Measurements from ENCODE around the gene TOR1AIP1. TPM values are rescaled to one million over a fixed set of nuclear protein-coding genes. Genes with fewer than 3 reads are reported as not detected.

The TOR1AIP1 gene
- total and polyA plus RNA-seq, 2 of the 4 experiments (the other 2 are of a cell fraction) = 20.7 to 64.5 TPM

GRCh38 chr1:179840107-179840506 lies 42.0 kb upstream of the TOR1AIP1 start:
- Histone ChIP-seq H3K4me1 (ENCODE audit: control insufficient read depth, insufficient read depth, low read length) (peaks cover 2% of the 10 kb centered on the region; the same call in 1 of the 2 replicates), H3K79me1 (ENCODE audit: low read depth in 1 of 2, low read length in 2 of 2) (peaks cover 11 to 20% of the 10 kb centered on the region in 2 experiments), H3K4ac (ENCODE audit: low read depth, low read length) (no peak overlapping the region), H3K9me1 (ENCODE audit: insufficient read depth, low read length) (no peaks in the 10 kb centered on the region; the same call in 1 of the 2 replicates), H3K36me3 (ENCODE audit: control insufficient read depth, insufficient read depth, low read length) (peaks cover 14% of the 10 kb centered on the region), H3K23ac (ENCODE audit: low read depth, low read length) (no peak overlapping the region), H3K14ac (replicated peaks; ENCODE audit: low read depth, low read length) (no peak overlapping the region), H4K5ac (ENCODE audit: low read depth, low read length) (no peak overlapping the region), H3K27ac (ENCODE audit: insufficient read depth, low read length) (no peak overlapping the region), H4K91ac (ENCODE audit: insufficient read depth, low read depth, low read length) (no peak overlapping the region), H4K20me1 (ENCODE audit: insufficient read depth, low read length) (0 out of 2 replicates have a peak, but pooled peaks cover 4% of the 10 kb centered on the region), H3K27me3 (ENCODE audit: control insufficient read depth, insufficient read depth, low read length) (no peaks in the 10 kb centered on the region), H3K9me3 (ENCODE audit: control insufficient read depth, insufficient read depth, low read length) (no peaks in the 10 kb centered on the region), H2AK9ac (replicated peaks; ENCODE audit: low read depth, low read length, poor library complexity) (no peak overlapping the region), H3K4me2 (ENCODE audit: low read depth, low read length) (no peak overlapping the region), H3K18ac (ENCODE audit: low read depth, low read length) (no peak overlapping the region), H2BK120ac (ENCODE audit: low read depth, low read length) (no peak overlapping the region), H3K4me3 (ENCODE audit: insufficient read depth, low read depth, low read length) (no peak overlapping the region), H3K9ac (ENCODE audit: low read depth, low read length) (no peak overlapping the region), H2BK5ac (ENCODE audit: low read depth, low read length, poor library complexity, severe bottlenecking) (no peak overlapping the region), H2BK20ac (ENCODE audit: low read depth, low read length) (no peak overlapping the region), H2AFZ (replicated peaks; ENCODE audit: low read length, poor library complexity) (no peak overlapping the region), H3K56ac (ENCODE audit: extremely low read depth, insufficient read depth, low read length) (no peak overlapping the region), H2AK5ac (ENCODE audit: low read depth, low read length) (no peak overlapping the region), H4K8ac (ENCODE audit: low read depth in 2 of 2, low read length in 2 of 2) (no peak overlapping the region), H2BK15ac (ENCODE audit: low read depth, low read length) (no peak overlapping the region)
- intact Hi-C loops (cut with micrococcal nuclease) (loop anchor here (5.0 kb wide), 1 partner anchor 82 kb away; no protein-coding TSS in a partner anchor), dilution Hi-C loops (cut with HindIII; ENCODE audit: low sequenced_read_pairs, unreplicated experiment) (no loop called here), in situ Hi-C loops (cut with MboI; ENCODE audit: low sequenced_read_pairs) (no loop called here)
- no CpG with 5 or more reads among the region's 3 CpGs for WGBS, 2 experiments (ENCODE audit: extremely low coverage in 2 of 2, insufficient read length in 1 of 2)
- BruUV-seq (replicated peaks) = no TSS peak
- TF ChIP-seq MAFK (IDR thresholded peaks at IDR 0.05; ENCODE audit: low read depth, low read length) (no peak), NFE2L2 (IDR thresholded peaks at IDR 0.05; ENCODE audit: low read depth, low read length) (no peak), FOS (IDR thresholded peaks at IDR 0.05; ENCODE audit: low read depth, low read length) (no peak), USF2 (IDR thresholded peaks at IDR 0.05; ENCODE audit: low read depth, low read length) (no peak), RAD21 (IDR thresholded peaks at IDR 0.05; ENCODE audit: low read length) (no peak), CHD1 (IDR thresholded peaks at IDR 0.05; ENCODE audit: low read depth, low read length) (no peak), CEBPB (IDR thresholded peaks at IDR 0.05; ENCODE audit: low read depth, low read length) (no peak)
- CTCF ChIA-PET = interaction anchor here (1.0 kb wide), 1 partner anchor 26 kb away, joined by 3 read pairs; no protein-coding TSS in a partner anchor
- ATAC-seq (ENCODE audit: low read depth) (no peak), DNase-seq (no peak)
- POLR2A ChIA-PET (ENCODE audit: unreplicated experiment) = no interaction called here

Measured in IMR-90 (cell line).